NCI-H510A (cell line): ENCODE measurements around the gene ZNF787.
A peak's percentile ranks its signal among the peaks of the same experiment; 100 is the strongest.

Source experiments
- DNase-seq: peaks from one replicate; lab custom pipeline; 2025; lab: John Stamatoyannopoulos, UW

Gene ZNF787

GRCh38 chr19:56086671-56087430 is 34.2 kb downstream of the ZNF787 start:
- no peak for DNase-seq

DNA sequence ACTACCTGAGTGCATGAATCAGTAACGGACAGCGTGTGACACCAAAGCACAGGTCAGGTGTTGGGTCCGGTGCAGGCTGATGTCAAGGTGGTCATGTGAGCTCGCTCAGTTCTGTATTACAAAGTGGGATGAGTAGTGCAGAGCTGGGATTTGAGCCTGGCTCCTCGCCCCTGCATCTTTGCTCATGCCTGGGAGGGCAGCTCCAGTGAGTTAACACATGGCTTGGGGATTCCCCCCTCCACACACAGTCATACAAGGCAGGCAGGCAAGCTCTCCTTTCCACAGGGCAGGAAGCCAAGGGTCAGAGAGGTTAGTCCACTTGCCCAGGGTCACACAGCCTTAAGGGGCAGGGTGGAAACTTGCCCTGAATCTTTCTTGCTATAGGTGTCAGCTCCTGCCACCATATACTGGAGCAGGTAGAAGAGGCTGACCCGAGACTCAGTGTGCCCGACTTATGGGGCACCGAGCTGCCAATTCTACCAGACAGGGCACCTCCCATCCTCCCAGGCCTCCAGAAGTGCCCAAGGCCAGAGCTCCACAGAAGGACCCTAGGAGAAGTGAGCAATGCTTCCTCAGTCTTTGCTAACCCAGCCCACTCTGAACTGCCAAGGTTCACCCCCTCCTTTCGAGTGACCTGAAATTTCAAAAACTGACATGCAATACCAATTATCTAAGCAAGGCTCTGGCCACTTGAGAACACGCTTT is 35.4 kb downstream of the ZNF787 start:
- no peak for DNase-seq

DNA sequence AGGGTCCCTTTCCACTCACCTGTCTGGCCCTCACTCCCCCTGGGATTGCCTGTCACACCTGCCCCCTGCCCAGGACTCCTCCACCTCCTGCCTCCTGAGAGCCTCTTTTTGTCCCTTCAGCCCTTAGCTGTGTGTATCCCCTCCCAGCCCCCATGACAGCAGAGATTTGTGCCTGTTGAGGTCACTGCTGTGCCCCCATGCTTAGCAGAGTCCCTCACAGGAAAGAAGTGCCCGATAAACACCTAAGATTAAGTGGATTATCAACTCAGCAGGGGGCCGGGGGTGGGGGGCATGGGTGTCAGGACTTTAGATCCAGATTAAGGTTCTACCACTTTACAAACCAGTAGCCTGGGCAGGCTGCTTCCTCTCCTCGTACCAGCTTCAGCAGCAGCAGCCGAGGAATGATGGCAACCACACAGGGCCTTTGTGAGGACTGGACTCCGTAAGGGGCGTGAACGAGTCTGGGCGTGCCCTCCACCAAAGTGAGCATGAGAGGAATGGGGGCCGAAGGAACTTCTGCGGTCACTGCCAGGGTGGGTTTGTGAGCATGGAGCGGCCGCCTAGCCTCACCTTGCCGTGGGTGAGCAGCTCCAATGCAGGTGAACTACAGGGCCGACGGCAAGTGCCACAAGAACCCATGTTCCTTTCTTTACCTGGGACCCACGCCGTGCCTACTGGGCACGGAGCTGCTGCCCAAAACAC is 36.1 kb downstream of the ZNF787 start:
- no peak for DNase-seq

- no peak for DNase-seq
These were observed 37.4 kb downstream of the ZNF787 start for GRCh38 chr19:56083668-56084067.

GRCh38 chr19:56080669-56081401 is 40.3 kb downstream of the ZNF787 start:
- no peak for DNase-seq

DNA sequence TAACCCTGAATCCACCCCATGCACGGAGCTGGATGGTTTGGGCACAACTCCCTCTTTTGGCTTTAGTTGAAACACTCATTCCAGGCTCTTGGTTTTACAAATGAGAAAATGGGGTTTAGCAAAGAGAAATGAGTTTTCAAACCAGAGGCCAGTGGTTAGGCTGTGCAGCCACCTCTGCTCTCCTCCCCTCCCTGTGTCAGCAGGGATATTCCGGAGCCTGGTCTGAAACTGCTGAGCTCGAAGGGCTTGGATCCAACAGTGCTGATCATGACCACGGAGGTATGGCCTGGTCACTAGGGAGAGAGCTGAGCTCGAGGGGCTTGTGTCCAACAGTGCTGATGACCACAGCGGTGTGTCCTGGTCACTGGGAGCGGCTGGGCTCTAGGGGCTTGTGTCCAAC is 41.5 kb downstream of the ZNF787 start:
- no peak for DNase-seq

GRCh38 chr19:56076498-56076897 is 44.6 kb downstream of the ZNF787 start:
- DNase-seq, result peak; percentile 14

GRCh38 chr19:56071151-56071550 is 49.9 kb downstream of the ZNF787 start:
- no peak for DNase-seq

DNA sequence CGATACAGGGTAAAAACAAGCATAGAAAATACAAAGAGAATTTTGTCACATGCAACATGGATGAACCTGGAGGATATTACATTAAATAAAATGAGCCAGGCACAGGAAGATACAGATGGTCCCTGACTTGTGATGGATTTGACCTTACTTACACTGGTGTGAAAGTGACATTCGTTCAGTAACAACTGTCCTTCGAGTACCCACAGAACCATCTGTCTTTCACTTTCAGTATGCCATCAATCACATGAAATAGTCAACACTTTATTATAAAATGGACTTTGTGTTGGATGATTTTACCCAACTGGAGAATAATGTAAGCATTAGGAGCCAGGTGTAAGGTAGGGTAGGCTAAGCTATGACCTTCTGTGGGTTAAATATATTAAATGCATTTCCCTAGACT is 51.5 kb downstream of the ZNF787 start:
- DNase-seq, result no peak

DNA sequence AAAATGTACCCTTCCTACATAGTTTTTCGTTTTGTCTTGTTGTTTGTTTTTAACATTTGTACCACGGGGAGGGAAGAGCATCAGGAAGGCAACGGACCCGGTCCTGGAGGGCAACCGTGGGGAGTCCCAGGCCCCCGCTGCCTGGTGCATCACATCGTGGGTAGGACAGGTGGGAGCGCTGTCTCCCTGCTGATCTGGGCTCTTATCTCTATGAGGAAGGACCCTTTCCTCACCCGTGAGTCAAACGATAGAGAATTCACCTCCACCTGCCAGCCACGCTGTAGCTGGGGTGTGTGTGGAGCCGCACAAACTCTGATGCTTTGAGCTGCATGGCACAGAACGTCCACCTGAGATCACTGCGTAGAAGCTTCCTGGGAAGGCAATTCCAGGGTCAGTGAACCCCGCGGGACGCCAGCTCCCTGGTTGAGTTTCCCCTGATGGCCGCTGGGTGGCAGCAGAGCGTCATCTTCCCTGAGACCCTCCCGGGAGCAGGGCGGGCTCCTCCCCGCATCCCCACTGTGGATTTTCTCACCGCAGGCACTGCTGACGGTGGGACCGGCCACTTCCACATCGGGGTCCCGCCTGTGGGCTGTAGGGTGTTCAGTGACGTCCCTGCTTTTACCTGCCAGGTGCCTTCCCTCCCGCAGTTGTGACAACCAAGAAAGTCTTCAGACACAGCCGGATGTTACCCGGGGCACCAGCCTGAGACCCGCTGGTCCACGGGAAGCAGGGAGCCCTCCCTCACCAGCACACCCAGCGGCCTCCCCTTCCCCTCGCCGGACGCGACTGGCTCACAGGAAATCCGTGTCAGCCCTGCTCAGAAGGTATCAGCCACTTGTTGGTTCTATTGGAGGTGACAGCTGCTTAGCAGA is 54.7 kb downstream of the ZNF787 start:
- no peak for DNase-seq

GRCh38 chr19:56053596-56053995 is 67.5 kb downstream of the ZNF787 start:
- no peak for DNase-seq
